HUES64 (cell line): ENCODE results near the gene UNK.

Experiments
- H3K27ac ChIP-seq: 2 replicates; pipeline ENCODE4 v1.7.0; 2013; ENCODE audit warnings: low read depth, low read length, inconsistent platforms
- H3K27me3 ChIP-seq: 2 replicates; pipeline ENCODE4 v1.6.1; 2013; ENCODE audit warnings: mild to moderate bottlenecking, low read length; ENCODE audit not compliant: insufficient read depth
- H3K36me3 ChIP-seq: 2 replicates; pipeline ENCODE4 v1.6.1; 2013; ENCODE audit warnings: mild to moderate bottlenecking, low read length; ENCODE audit not compliant: insufficient read depth
- H3K4me1 ChIP-seq: 2 replicates; pipeline ENCODE4 v1.6.1; 2013; ENCODE audit warnings: mild to moderate bottlenecking, low read length, moderate library complexity; ENCODE audit not compliant: insufficient read depth
- H3K4me3 ChIP-seq: 2 replicates; pipeline ENCODE4 v1.5.1; 2013; ENCODE audit warnings: mild to moderate bottlenecking, low read length, moderate library complexity
- H3K9ac ChIP-seq: 2 replicates; pipeline ENCODE4 v1.6.1; 2013; ENCODE audit warnings: mild to moderate bottlenecking, low read depth, low read length
- H3K9me3 ChIP-seq: 2 replicates; pipeline ENCODE4 v1.6.1; 2013; ENCODE audit warnings: low read depth, low read length; ENCODE audit not compliant: insufficient read depth
- WGBS: fragments of 150-250, 120-280 bp; methylation state at CpG from one replicate; pipeline ENCODE4 v1.1.7; 2013; ENCODE audit warnings: missing lambda C conversion rate; 5-methylcytosine and 5-hydroxymethylcytosine counted together

Gene UNK

GRCh38 chr17:75785016-75785890, 647 bp downstream of the UNK start:
- peaks cover 23% of the 10 kb centered on the region for H3K4me1 ChIP-seq
- no peaks in the 10 kb centered on the region for H3K36me3 ChIP-seq
- peak overlapping the region; percentile 72 for H3K4me3 ChIP-seq
- peak overlapping the region; percentile 98 for H3K9ac ChIP-seq
- no peaks in the 10 kb centered on the region for H3K27me3 ChIP-seq
- WGBS: 7% methylated on average over 41 of the region's 43 CpGs
- H3K27ac ChIP-seq: peak overlapping the region; percentile 98
- H3K9me3 ChIP-seq: no peaks in the 10 kb centered on the region

GRCh38 chr17:75791254-75791653, 6.6 kb downstream of the UNK start:
- peaks cover 2% of the 10 kb centered on the region for H3K4me1 ChIP-seq
- H3K36me3 ChIP-seq: peaks cover 49% of the 10 kb centered on the region
- no peak overlapping the region for H3K4me3 ChIP-seq
- H3K27ac ChIP-seq: no peak overlapping the region
- H3K27me3 ChIP-seq: no peaks in the 10 kb centered on the region
- H3K9me3 ChIP-seq: no peaks in the 10 kb centered on the region
- no peak overlapping the region for H3K9ac ChIP-seq
- 100% methylated on average over 5 of the region's 6 CpGs for WGBS

- peaks cover 68% of the 10 kb centered on the region for H3K36me3 ChIP-seq
- no peaks in the 10 kb centered on the region for H3K27me3 ChIP-seq
- H3K4me1 ChIP-seq: no peaks in the 10 kb centered on the region
- whole genome bisulfite sequencing: 89% methylated on average over 1 of the region's 1 CpG
- no peak overlapping the region for H3K9ac ChIP-seq
- H3K4me3 ChIP-seq: no peak overlapping the region
- no peaks in the 10 kb centered on the region for H3K9me3 ChIP-seq
- H3K27ac ChIP-seq: no peak overlapping the region
Measured at GRCh38 chr17:75793460-75793859, 8.9 kb downstream of the UNK start.

- Histone ChIP-seq H3K27ac (no peak overlapping the region), H3K9me3 (no peaks in the 10 kb centered on the region), H3K4me3 (no peak overlapping the region), H3K36me3 (peaks cover 80% of the 10 kb centered on the region), H3K27me3 (no peaks in the 10 kb centered on the region), H3K9ac (no peak overlapping the region), H3K4me1 (no peaks in the 10 kb centered on the region)
- 95% methylated on average over 8 of the region's 8 CpGs for WGBS
Measured at GRCh38 chr17:75795820-75796607, 11.4 kb downstream of the UNK start.

GRCh38 chr17:75799402-75799801, 14.8 kb downstream of the UNK start:
- Histone ChIP-seq H3K27ac (no peak overlapping the region), H3K36me3 (peaks cover 63% of the 10 kb centered on the region)

GRCh38 chr17:75803883-75804282, 19.3 kb downstream of the UNK start:
- peaks cover 35% of the 10 kb centered on the region for H3K36me3 ChIP-seq
- H3K4me3 ChIP-seq: no peak overlapping the region
- no peak overlapping the region for H3K9ac ChIP-seq
- no peaks in the 10 kb centered on the region for H3K27me3 ChIP-seq
- H3K9me3 ChIP-seq: no peaks in the 10 kb centered on the region
- 100% methylated on average over 1 of the region's 1 CpG for WGBS
- no peak overlapping the region for H3K27ac ChIP-seq
- H3K4me1 ChIP-seq: no peaks in the 10 kb centered on the region

More at GRCh38 chr17:75799402-75799801, 14.8 kb downstream of the UNK start:
- no peaks in the 10 kb centered on the region for H3K9me3 ChIP-seq
- H3K9ac ChIP-seq: no peak overlapping the region; the same call in 1 of the 2 replicates
- H3K4me3 ChIP-seq: no peak overlapping the region
- no peaks in the 10 kb centered on the region for H3K4me1 ChIP-seq
- 97% methylated on average over 4 of the region's 4 CpGs for WGBS
- H3K27me3 ChIP-seq: no peaks in the 10 kb centered on the region

GRCh38 chr17:75806822-75807500, 22.4 kb downstream of the UNK start:
- peaks cover 42% of the 10 kb centered on the region for H3K36me3 ChIP-seq
- no peaks in the 10 kb centered on the region for H3K4me1 ChIP-seq
- H3K4me3 ChIP-seq: no peak overlapping the region
- 95% methylated on average over 3 of the region's 4 CpGs for WGBS
- H3K9me3 ChIP-seq: no peaks in the 10 kb centered on the region
- H3K27ac ChIP-seq: no peak overlapping the region
- no peak overlapping the region for H3K9ac ChIP-seq
- H3K27me3 ChIP-seq: no peaks in the 10 kb centered on the region

GRCh38 chr17:75807861-75808260, 23.3 kb downstream of the UNK start:
- 92% methylated on average over 3 of the region's 3 CpGs for WGBS
- Histone ChIP-seq H3K9ac (no peak overlapping the region), H3K4me3 (no peak overlapping the region), H3K4me1 (no peaks in the 10 kb centered on the region), H3K36me3 (peaks cover 46% of the 10 kb centered on the region), H3K9me3 (no peaks in the 10 kb centered on the region), H3K27ac (no peak overlapping the region), H3K27me3 (no peaks in the 10 kb centered on the region)

- no peak overlapping the region for H3K9ac ChIP-seq
- 90% methylated on average over 4 of the region's 4 CpGs for WGBS
Measured at GRCh38 chr17:75808549-75808904, 23.9 kb downstream of the UNK start.

GRCh38 chr17:75808905-75809621, 24.5 kb downstream of the UNK start:
- Histone ChIP-seq H3K36me3 (peaks cover 50% of the 10 kb centered on the region), H3K27me3 (no peaks in the 10 kb centered on the region), H3K9ac (no peak overlapping the region), H3K4me3 (no peak overlapping the region), H3K4me1 (no peaks in the 10 kb centered on the region), H3K9me3 (no peaks in the 10 kb centered on the region), H3K27ac (no peak overlapping the region)
- WGBS: 93% methylated on average over 18 of the region's 18 CpGs

More at GRCh38 chr17:75808549-75808904, 23.9 kb downstream of the UNK start:
- H3K27ac ChIP-seq: no peak overlapping the region
- H3K36me3 ChIP-seq: peaks cover 50% of the 10 kb centered on the region
- no peak overlapping the region for H3K4me3 ChIP-seq
- no peaks in the 10 kb centered on the region for H3K27me3 ChIP-seq
- no peaks in the 10 kb centered on the region for H3K4me1 ChIP-seq
- H3K9me3 ChIP-seq: no peaks in the 10 kb centered on the region
